Head of caudate nucleus (tissue), 42 donors: ENCODE data around the gene KRTAP10-7.
"Not testable (repeated sequence)": the region's sequence is repeated elsewhere in the genome, so short reads cannot be mapped to it uniquely, and the experiment has no call there.

Experiments used
- DNase-seq, 42 donors: peaks; one replicate each; pipeline versions ENCODE4 v3.0.0 to v3.0.0-alpha.2; 2020 to 2021; ENCODE audit warnings: mixed read lengths in 7 of 42
- intact Hi-C: fragments of 100-400 bp; cut with DNase I; formaldehyde crosslinking; loops from one replicate; pipeline ENCODE4 v1.15.0; 2022

The KRTAP10-7 gene, protein sequence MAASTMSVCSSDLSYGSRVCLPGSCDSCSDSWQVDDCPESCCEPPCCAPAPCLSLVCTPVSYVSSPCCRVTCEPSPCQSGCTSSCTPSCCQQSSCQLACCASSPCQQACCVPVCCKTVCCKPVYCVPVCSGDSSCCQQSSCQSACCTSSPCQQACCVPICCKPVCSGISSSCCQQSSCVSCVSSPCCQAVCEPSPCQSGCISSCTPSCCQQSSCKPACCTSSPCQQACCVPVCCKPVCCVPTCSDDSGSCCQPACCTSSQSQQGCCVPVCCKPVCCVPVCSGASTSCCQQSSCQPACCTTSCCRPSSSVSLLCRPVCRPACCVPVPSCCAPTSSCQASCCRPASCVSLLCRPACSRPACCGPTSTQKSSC

GRCh38 chr21:44600118-44600978 lies at the start of gene KRTAP10-7:
KRTAP10-7 (plus strand) TSS chr21:44600597; CDS start chr21:44600622, 25 bp downstream.
- DNase-seq, intact Hi-C loops: not testable (repeated sequence)

DNA sequence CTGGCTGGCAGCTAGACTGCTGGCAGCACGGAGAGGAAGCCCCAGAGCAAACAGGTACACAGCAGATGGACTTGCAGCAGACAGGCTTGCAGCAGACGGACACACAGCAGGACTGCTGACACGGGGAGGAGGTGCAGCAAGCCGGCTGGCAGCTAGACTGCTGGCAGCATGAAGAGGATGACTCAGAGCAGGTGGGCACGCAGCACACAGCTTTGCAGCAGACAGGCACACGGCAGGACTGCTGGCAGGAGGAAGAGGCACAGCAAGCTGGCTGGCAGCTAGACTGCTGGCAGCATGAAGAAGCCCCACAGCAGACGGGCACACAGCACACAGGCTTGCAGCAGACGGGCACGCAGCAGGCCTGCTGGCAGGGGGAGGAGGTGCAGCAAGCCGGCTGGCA lies 49.6 kb upstream of the KRTAP10-7 start:
- DNase-seq: peak in 5 of 42 donors; percentile 1 to 23 (median 11)
- intact Hi-C loops: no loop called here

- peak in 10 of 42 donors; percentile 2 to 21 (median 6) for DNase-seq
- intact Hi-C loops: no loop called here
These were observed 48.9 kb upstream of the KRTAP10-7 start, which contains the start of gene KRTAP10-2 for GRCh38 chr21:44551340-44551961. KRTAP10-2 (minus strand) TSS chr21:44551505; CDS start chr21:44551458, 47 bp downstream.

- intact Hi-C loops: no loop called here
These were observed 48.3 kb upstream of the KRTAP10-7 start for GRCh38 chr21:44552136-44552535.

DNA sequence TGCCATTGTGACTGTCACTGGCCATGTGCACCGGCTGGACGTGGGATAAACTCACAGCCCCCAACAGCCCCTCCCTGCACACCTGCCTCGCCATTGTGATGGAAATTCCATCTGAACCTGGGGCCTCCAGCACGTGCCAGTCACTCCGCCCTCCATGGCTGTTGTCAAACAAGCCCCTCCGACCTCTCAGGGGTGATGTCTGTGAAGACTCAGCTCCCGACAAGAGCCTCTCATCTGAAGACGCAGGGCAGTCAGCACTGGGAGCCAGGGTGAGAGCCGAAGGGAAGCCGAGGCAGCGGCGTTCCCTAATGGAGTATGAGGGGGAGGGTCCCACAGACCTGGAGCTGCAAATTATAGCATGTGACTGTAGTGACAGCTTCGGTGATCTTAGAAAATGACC lies 47.7 kb upstream of the KRTAP10-7 start:
- peak in 6 of 42 donors; percentile 3 to 33 (median 10) for DNase-seq
- intact Hi-C loops: no loop called here

More at GRCh38 chr21:44552136-44552535, 48.3 kb upstream of the KRTAP10-7 start:
- DNase-seq: peak in 5 of 42 donors; percentile 2 to 17 (median 11)

- DNase-seq: peak in 6 of 42 donors; percentile 1 to 26 (median 9)
- intact Hi-C loops: no loop called here
These were observed 45.1 kb upstream of the KRTAP10-7 start for GRCh38 chr21:44555200-44555875.

DNA sequence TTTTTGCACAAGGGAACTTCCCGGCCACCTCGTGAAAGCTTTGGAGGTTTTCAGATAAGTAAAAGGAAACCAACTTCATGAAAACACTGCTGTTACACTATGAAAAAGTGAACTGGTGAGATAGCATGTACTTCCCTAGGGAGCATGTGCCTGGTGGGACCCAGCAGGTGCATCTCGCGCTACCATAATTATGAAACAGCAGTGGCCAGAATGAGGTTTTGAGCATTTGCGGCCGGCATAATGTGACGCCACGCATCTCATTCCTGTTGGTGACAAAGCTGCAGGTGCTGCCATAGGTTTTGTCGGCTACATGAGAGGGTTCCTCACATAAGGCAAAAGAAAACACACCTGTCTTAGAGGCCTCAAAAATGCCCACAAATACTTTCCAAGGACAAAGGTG lies 43.5 kb upstream of the KRTAP10-7 start:
- DNase-seq: peak in 2 of 42 donors; percentile 9 to 25
- intact Hi-C loops: no loop called here

DNA sequence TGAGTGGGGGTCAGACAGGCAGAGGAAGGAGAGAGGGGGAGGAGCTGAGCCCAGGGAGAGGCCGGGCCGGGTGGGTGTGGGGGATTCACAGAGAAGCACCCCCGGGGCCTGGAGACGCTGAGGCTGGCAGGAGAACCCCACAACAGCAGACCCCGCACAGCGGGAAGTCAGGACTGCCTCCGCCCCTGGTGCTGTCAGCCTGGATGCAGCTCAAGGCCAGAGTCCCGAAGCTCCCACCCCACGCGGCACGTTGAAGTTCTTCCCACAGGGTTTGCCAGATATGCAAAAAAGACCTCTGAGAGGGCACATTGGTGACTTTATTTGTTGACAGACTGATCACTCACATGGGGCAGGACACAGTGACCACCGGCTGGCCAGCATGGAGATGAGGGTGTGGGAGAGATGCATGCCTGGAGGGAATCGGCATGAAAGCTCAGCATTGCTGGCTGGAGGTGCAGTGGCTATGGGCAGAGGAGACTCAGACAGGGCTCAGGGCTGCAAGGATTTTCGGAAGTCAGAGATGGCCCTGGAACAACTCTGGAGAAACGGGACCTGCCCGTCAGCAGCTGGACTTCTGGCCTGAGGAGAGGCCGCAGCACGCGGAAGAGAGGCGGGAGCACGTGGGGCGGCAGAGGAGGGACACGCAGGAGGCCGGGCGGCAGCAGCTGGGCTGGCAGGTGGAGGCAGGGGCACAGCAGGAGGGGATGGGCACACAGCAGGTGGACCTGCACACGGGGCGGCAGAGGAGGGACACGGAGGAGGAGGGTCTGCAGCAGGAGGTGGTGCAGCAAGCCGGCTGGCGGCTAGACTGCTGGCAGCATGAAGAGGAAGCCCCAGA lies 42.7 kb upstream of the KRTAP10-7 start:
- DNase-seq: peak in 4 of 42 donors; percentile 12 to 33 (median 26)
- intact Hi-C loops: no loop called here

- intact Hi-C loops, DNase-seq: not testable (repeated sequence)
These were observed 42.1 kb upstream of the KRTAP10-7 start for GRCh38 chr21:44558329-44558675.

DNA sequence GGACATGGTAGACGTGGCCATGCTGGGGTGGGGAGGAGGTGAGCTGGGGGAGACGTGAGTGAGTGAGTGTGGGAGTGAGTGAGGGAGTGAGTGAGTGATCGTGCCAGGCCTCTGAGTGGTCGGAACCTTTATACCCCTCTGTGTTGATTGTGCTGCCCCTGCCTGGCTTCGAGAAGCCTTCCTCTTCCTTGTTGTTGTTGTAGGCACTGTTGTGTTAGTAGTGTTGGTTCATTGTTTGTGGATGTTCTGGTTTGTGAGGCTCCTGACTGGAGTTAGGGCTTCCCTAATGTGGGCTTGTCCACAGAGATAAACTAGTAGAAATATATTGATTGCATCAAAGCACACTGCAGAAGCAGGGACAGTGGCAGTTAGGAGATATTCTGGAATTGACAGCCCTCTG lies 41.7 kb upstream of the KRTAP10-7 start, which contains the start of gene KRTAP10-3:
Gene KRTAP10-3, minus strand, starts transcription at position 101 of the 400 bp plus-strand sequence. Its CDS starts 80 bp downstream, at position 21.
- DNase-seq: no peak
- intact Hi-C loops: no loop called here

DNA sequence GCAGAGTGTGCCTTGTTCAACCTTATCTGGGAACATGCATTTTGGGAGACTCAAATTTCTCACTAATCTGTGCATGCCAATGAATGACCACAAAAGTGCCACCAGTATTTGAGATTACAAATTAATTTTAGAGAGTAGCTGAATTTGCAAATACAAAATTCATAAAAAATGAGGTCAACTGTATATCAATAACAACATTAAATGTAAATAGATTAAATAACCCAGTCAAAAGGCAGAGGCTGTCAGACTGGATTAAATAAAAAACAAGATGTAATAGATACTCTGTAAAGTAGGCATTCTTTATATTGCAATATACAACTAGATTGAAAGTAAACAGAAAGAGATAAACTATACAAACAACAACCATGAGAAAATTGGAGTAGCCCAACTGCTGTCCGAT lies 36.3 kb upstream of the KRTAP10-7 start:
- intact Hi-C loops: no loop called here
- DNase-seq: no peak

DNA sequence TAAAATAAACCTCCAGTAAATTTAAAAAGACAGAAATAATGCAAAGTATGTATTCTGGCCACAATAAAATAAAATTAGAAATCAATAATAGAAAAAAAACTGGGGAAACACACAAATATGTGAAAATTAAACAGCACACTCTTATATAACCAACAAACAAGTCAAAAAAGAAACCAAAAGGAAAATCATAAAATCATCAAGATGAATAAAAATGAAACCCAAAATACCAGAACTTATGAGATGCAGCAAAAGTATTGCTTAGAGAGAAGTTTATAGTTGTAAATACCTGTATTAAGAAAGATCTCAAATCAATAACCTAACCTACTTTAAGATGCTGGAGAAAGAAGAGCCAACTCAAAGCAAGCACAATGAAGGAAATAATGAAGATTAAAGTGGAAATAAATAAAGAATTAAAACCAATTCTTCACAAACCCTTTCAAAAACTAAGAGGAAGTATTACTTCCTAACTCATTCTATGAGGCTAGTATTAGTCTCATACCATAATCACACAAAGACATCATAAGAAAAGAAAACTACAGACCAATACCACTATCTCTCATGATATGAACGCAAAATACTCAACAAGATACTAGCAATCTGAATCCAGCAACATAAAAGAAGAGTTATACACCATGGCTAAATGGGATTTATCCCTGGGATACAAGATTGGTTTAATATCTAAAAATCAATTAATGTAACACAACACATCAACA lies 35.4 kb upstream of the KRTAP10-7 start:
- intact Hi-C loops: no loop called here
- DNase-seq: no peak

- intact Hi-C loops: no loop called here
- DNase-seq: no peak
These were observed 34.0 kb upstream of the KRTAP10-7 start for GRCh38 chr21:44566403-44566802.

DNA sequence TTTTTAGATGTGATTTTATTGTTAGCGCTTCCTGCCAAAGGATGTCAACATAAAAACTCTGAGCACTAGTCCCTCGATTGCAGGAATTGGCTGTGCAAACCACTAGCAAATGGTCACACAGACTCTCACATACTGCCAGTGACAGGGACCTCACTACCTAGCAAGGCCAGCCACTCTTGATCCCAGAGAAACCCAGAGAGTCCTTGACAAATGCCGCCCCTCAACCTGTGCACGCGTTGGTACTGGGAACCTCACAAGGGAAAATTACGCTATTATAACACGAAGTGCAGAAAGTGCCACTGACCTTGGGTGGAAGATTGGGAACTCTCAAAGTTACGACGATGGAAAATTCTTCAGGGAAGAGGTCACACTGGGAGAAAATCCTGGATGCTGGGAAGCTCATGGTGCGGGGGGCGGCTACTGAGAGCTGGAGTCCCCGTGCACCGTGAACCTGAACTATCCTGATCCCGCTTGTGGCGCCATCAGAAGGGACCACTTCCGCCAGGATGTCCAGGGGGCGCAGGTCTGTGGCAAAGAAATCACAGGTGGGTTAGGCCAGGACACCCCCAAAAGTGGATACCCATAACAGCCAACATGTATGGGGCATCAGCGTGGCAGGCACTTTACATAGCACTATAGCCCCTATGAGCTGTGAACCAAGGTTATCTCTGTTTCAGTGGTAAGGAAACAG lies 32.8 kb upstream of the KRTAP10-7 start:
- DNase-seq: peak in 2 of 42 donors; percentile 14 to 27
- intact Hi-C loops: no loop called here

- intact Hi-C loops: no loop called here
These were observed 32.1 kb upstream of the KRTAP10-7 start for GRCh38 chr21:44568261-44568660.

More at GRCh38 chr21:44568261-44568660, 32.1 kb upstream of the KRTAP10-7 start:
- peak in 3 of 42 donors; percentile 16 to 30 (median 18) for DNase-seq
